Body of pancreas (tissue), 4 donors: Measurements from ENCODE around the gene TEDDM1. TPM values are rescaled to one million over a fixed set of nuclear protein-coding genes. Genes with fewer than 3 reads are reported as not detected.

Source experiments
- ATAC-seq: fragments of 150-250 bp; one replicate; pipeline ENCODE4 v1.9.1; 2016
- DNase-seq, 4 donors: peaks; one replicate each; pipeline ENCODE4 v3.0.0-alpha.2; 2019
- H3K27ac ChIP-seq, 4 donors: fragments of 200-600 bp; sonication (generic); 1 replicate in 3 of 4; 2 replicates in 1 of 4; pipeline versions ENCODE4 v1.5.1 to v1.6.1; 2016 to 2019; ENCODE audit warnings: mild to moderate bottlenecking in 1 of 4, mixed read lengths in 1 of 4, moderate library complexity in 1 of 4
- H3K27me3 ChIP-seq, 2 donors: fragments of 200-600 bp; sonication (generic); one replicate each; pipeline ENCODE4 v1.6.0; 2016; ENCODE audit warnings: mild to moderate bottlenecking in 1 of 2
- H3K36me3 ChIP-seq, 2 donors: fragments of 200-600 bp; sonication (generic); replicated peaks in 1 of 2; 2 replicates each; pipeline ENCODE4 v1.5.1; 2016; ENCODE audit warnings: low read depth in 2 of 2; ENCODE audit not compliant: insufficient read depth in 1 of 2
- H3K4me1 ChIP-seq: fragments of 200-600 bp; sonication (generic); one replicate; pipeline ENCODE4 v1.6.0; 2016
- H3K4me3 ChIP-seq, 2 donors: fragments of 200-600 bp; sonication (generic); 1 replicate in 1 of 2; 2 replicates in 1 of 2; pipeline ENCODE4 v1.5.1; 2016 to 2019
- H3K9me3 ChIP-seq, 3 donors: fragments of 200-600 bp; sonication (generic); 1 replicate in 2 of 3; 2 replicates in 1 of 3; pipeline ENCODE4 v1.5.1; 2016
- CTCF ChIP-seq, 7 experiments: fragments of 450-650 bp in 4 of 7; fragments of 200-600 bp in 3 of 7; sonication (generic) in 3 of 7; IDR thresholded peaks; one replicate each; pipeline ENCODE4 v1.5.1; 2016 to 2019; ENCODE audit warnings: antibody characterized with exemption in 7 of 7
- POLR2A ChIP-seq, 3 donors: fragments of 450-650 bp; IDR thresholded peaks; one replicate each; pipeline ENCODE4 v1.6.1; 2016; ENCODE audit warnings: antibody characterized with exemption in 3 of 3, mild to moderate bottlenecking in 2 of 3
- WGBS, 2 donors: methylation state at CpG; one replicate each; pipeline ENCODE4 v1.1.5; 2017; 5-methylcytosine and 5-hydroxymethylcytosine counted together
- intact Hi-C: fragments of 100-400 bp; cut with DNase I; formaldehyde crosslinking; loops from one replicate; pipeline ENCODE4 v1.15.1; 2023
- total RNA-seq, 2 donors: library from RNA; depleted of rRNA; stranded (reverse); fragments of >200 nt; gene quantifications; one replicate each; pipeline ENCODE4 v1.1.0, GENCODE V29; 2016

TEDDM1 gene
- total RNA-seq, 2 donors from 2014 or later = not detected

- intact Hi-C loops = no loop called here
- no peak for DNase-seq
Measured at GRCh38 chr1:182404781-182405180, 4.3 kb upstream of the TEDDM1 start.

GRCh38 chr1:182397653-182398393 is 2.6 kb downstream of the TEDDM1 start:
- H3K27me3 ChIP-seq = no peaks in the 10 kb centered on the region
- intact Hi-C loops = loop anchor here (5.0 kb wide), 2 partner anchors 256 to 311 kb away; no protein-coding TSS in a partner anchor
- H3K4me1 ChIP-seq = peaks cover 12% of the 10 kb centered on the region
- ATAC-seq (no peak), DNase-seq (no peak)
- H3K36me3 ChIP-seq = no peaks in the 10 kb centered on the region
- peak overlapping the region in 2 of 4 donors; percentile 56 to 69 for H3K27ac ChIP-seq
- no peaks in the 10 kb centered on the region for H3K9me3 ChIP-seq
- no peak overlapping the region for H3K4me3 ChIP-seq
- TF ChIP-seq POLR2A (IDR thresholded peaks at IDR 0.05) = no peak
- TF ChIP-seq CTCF (IDR thresholded peaks at IDR 0.05) = no peak
- 82 to 88% methylated on average over 8 of the region's 8 CpGs for WGBS, 2 donors

More at GRCh38 chr1:182404781-182405180, 4.3 kb upstream of the TEDDM1 start:
- Histone ChIP-seq H3K4me3 (no peak overlapping the region), H3K27me3 (no peaks in the 10 kb centered on the region), H3K9me3 (no peaks in the 10 kb centered on the region), H3K27ac (no peak overlapping the region), H3K36me3 (no peaks in the 10 kb centered on the region), H3K4me1 (peaks cover 8% of the 10 kb centered on the region)
- WGBS, 2 donors = 63 to 87% methylated on average over 1 of the region's 1 CpG
- no peak for TF ChIP-seq POLR2A (IDR thresholded peaks at IDR 0.05)
- TF ChIP-seq CTCF (IDR thresholded peaks at IDR 0.05) = no peak
- ATAC-seq = no peak

- H3K9me3 ChIP-seq = no peaks in the 10 kb centered on the region
- ATAC-seq (no peak), DNase-seq (no peak)
- no peaks in the 10 kb centered on the region for H3K36me3 ChIP-seq
- intact Hi-C loops = loop anchor here (5.0 kb wide), 2 partner anchors 254 to 309 kb away; no protein-coding TSS in a partner anchor
- peaks cover 19% of the 10 kb centered on the region for H3K4me1 ChIP-seq
- no peak overlapping the region for H3K27ac ChIP-seq
- no peak overlapping the region for H3K4me3 ChIP-seq
- TF ChIP-seq POLR2A (IDR thresholded peaks at IDR 0.05) = no peak
- no peak for TF ChIP-seq CTCF (IDR thresholded peaks at IDR 0.05)
- H3K27me3 ChIP-seq = no peaks in the 10 kb centered on the region
- 78 to 83% methylated on average over 3 of the region's 3 CpGs for WGBS, 2 donors
Measured at GRCh38 chr1:182395906-182396305, 4.6 kb downstream of the TEDDM1 start.

GRCh38 chr1:182394055-182394775 is 6.3 kb downstream of the TEDDM1 start:
- peaks cover 19% of the 10 kb centered on the region for H3K4me1 ChIP-seq
- H3K4me3 ChIP-seq = no peak overlapping the region
- no peaks in the 10 kb centered on the region for H3K27me3 ChIP-seq
- H3K27ac ChIP-seq = peak overlapping the region in 1 of 4 donors; percentile 39
- WGBS, 2 donors = 44 to 72% methylated on average over 5 of the region's 5 CpGs
- peak in 1 of 4 donors; percentile 48 for DNase-seq
- ATAC-seq = no peak
- no peaks in the 10 kb centered on the region for H3K9me3 ChIP-seq
- H3K36me3 ChIP-seq = no peaks in the 10 kb centered on the region
- TF ChIP-seq POLR2A (IDR thresholded peaks at IDR 0.05) = no peak
- TF ChIP-seq CTCF (IDR thresholded peaks at IDR 0.05) = no peak
- intact Hi-C loops = no loop called here
